ENCODE measurements around the gene SLC26A1.

GRCh38 chr4:960140-960635 lies 33.0 kb downstream of the SLC26A1 start:
- TF ChIP-seq CTCF (IDR thresholded peaks at IDR 0.05 in 4 of 5, conservative IDR thresholded peaks at IDR 0.05 in 1 of 5) (no peak), POLR2A (IDR thresholded peaks at IDR 0.05) (no peak)

Measured in gastrocnemius medialis (tissue), 4 donors.